NCI-H2227 treated with DMSO at 0.1 percent for 48 hours (cell line): ENCODE measurements around the gene RPP30.

ENCODE experiments used
- DNase-seq: peaks from one replicate; lab custom pipeline; 2025; lab: John Stamatoyannopoulos, UW

RPP30 gene

DNA sequence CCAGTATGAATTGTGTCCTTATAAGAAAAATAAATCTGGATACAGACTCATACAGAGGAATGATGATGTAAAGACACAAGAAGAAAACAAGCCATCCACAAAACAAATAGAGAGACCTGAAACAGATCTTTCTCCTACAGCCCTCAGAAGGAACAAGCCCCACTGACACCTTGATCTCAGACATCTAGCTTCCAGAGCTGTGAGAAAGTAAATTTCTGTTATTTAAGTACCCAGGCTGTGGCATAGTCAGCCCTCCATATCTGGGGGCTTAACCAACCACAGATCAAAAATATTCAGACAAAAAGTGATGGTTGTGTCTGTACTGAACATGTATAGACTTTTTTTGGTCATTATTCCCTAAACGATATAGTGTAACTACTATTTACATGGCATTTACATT lies 73.0 kb downstream of the RPP30 start:
- no peak for DNase-seq

DNA sequence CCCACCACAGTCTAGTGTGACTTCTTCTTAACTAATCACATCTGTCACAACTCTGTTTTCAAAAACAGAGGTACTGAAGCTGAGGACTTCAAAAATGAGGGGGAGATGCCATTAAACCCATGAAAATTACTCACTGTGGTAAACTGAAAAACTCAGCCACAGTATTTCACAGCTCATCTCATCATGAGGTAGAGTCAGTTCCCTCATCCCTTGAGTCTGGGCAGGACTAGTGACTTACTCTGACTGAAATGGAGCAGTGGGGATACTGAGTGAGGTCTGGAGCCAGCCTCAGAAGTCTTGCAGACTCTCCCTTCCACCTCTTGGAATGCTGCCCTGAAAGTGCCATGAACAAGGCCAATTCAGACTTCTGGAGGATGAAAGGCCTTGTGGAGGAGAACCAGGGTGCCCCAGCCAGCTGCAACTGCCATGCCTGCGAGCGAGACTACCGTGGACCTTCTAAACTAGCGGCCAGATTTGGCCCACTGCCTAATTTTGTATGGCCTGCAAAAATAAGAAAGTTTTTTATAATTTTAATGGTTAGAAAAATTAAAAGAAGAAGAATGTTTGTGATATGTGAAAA lies 73.8 kb downstream of the RPP30 start:
- DNase-seq: no peak

DNA sequence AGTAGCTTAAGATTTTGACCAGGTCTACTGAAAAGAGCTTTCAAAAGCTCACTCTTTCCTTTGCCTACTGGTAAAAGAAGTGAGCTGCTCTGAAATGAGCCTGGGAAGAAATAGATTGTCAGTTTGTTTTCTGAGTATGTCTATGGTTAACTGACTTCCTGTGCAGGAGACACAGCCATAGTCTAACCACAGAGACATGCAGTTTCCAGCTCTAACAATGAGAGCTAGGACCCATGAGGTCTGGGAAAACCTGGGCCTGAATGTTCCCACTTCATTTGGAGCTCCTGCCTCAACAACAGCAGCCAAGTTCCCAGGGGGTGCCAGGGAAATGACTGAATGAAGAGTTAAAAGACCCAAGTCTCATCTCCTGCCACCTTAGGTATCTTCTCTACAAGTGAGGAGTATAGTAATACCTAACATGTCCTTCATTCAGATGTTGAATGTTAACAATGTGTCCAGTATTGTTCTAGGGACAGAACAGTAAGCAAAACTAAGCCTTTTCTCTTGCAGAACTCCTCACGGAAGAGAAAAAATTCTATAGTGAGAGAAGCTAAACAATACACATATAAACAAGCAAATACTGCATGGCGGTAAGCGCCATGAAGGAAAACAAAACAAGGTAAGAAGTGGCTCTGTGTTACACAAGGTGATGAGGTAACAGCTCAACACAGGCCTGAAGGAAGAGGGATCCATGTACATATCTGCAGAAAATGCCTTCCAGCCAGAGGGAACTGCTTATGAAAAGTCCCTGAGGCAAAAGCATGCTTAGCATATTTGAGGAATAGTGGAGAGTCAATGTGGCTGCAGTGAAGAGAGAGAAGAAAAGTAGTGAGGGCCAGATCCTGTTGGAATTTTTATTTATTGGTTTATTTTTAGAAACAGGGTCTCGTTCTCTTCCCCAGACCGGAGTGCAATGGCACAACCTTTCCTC lies 75.5 kb downstream of the RPP30 start:
- no peak for DNase-seq
